Measurements from ENCODE around the gene RTKN. TPM values are rescaled to one million over a fixed set of nuclear protein-coding genes. Genes with fewer than 3 reads are reported as not detected.

RTKN gene
- total RNA-seq, 1 donor from 2014 or later = 88.7 TPM

Other genes with a start within 250 kb of the RTKN start
- gene MTHFD2, start 243.3 kb downstream of the RTKN start, total RNA-seq (ENCODE audit: unreplicated experiment) = 293 TPM
- gene SLC4A5, start 98.5 kb downstream of the RTKN start, total RNA-seq (ENCODE audit: unreplicated experiment) = 8.2 TPM
- gene DCTN1, start 61.6 kb downstream of the RTKN start, total RNA-seq (ENCODE audit: unreplicated experiment) = 832 TPM
- 3.7 TPM for gene C2orf81, start 20.3 kb downstream of the RTKN start, total RNA-seq (ENCODE audit: unreplicated experiment)
- gene WDR54, start 20.2 kb downstream of the RTKN start, total RNA-seq (ENCODE audit: unreplicated experiment) = 29.5 TPM
- gene INO80B, start 13.2 kb upstream of the RTKN start, total RNA-seq (ENCODE audit: unreplicated experiment) = 18.5 TPM
- 109 TPM for gene WBP1, start 16.5 kb upstream of the RTKN start, total RNA-seq (ENCODE audit: unreplicated experiment)
- 50.9 TPM for gene MOGS, start 23.4 kb upstream of the RTKN start, total RNA-seq (ENCODE audit: unreplicated experiment)
- gene MRPL53, start 30.7 kb upstream of the RTKN start, total RNA-seq (ENCODE audit: unreplicated experiment) = 63.9 TPM
- 28.0 TPM for gene CCDC142, start 41.1 kb upstream of the RTKN start, total RNA-seq (ENCODE audit: unreplicated experiment)
- 23.8 TPM for gene TTC31, start 41.1 kb upstream of the RTKN start, total RNA-seq (ENCODE audit: unreplicated experiment)
- 0.96 TPM for gene LBX2, start 57.7 kb upstream of the RTKN start, total RNA-seq (ENCODE audit: unreplicated experiment)
- 32.3 TPM for gene PCGF1, start 65.8 kb upstream of the RTKN start, total RNA-seq (ENCODE audit: unreplicated experiment)
- 21.2 TPM for gene TLX2, start 72.5 kb upstream of the RTKN start, total RNA-seq (ENCODE audit: unreplicated experiment)
- 0.91 TPM for gene DQX1, start 84.3 kb upstream of the RTKN start, total RNA-seq (ENCODE audit: unreplicated experiment)
- gene AUP1, start 87.8 kb upstream of the RTKN start, total RNA-seq (ENCODE audit: unreplicated experiment) = 99.5 TPM
- 46.7 TPM for gene HTRA2, start 88.0 kb upstream of the RTKN start, total RNA-seq (ENCODE audit: unreplicated experiment)
- 64.2 TPM for gene LOXL3, start 112.0 kb upstream of the RTKN start, total RNA-seq (ENCODE audit: unreplicated experiment)
- 14.0 TPM for gene DOK1, start 112.8 kb upstream of the RTKN start, total RNA-seq (ENCODE audit: unreplicated experiment)
- gene M1AP, start 206.4 kb upstream of the RTKN start, total RNA-seq (ENCODE audit: unreplicated experiment) = 0.81 TPM
- 28.5 TPM for gene SEMA4F, start 212.3 kb upstream of the RTKN start, total RNA-seq (ENCODE audit: unreplicated experiment)